Tibial nerve (tissue), 4 donors: Measurements from ENCODE around the gene PLA2G15. TPM values are rescaled to one million over a fixed set of nuclear protein-coding genes. Genes with fewer than 3 reads are reported as not detected.
A peak's percentile ranks its signal among the peaks of the same experiment; 100 is the strongest.

ENCODE experiments used
- DNase-seq, 2 donors: peaks; one replicate each; pipeline ENCODE4 v3.0.0-alpha.2; 2019; ENCODE audit warnings: low spot score in 2 of 2
- H3K27ac ChIP-seq, 4 donors: fragments of 200-600 bp; sonication (generic) in 3 of 4; one replicate each; pipeline ENCODE4 v1.5.1; 2017 to 2019; ENCODE audit warnings: mild to moderate bottlenecking in 1 of 4
- H3K27me3 ChIP-seq, 2 donors: fragments of 200-600 bp; sonication (generic) in 1 of 2; one replicate each; pipeline versions ENCODE4 v1.5.1 to v1.6.0; 2017 to 2019
- H3K36me3 ChIP-seq, 3 donors: fragments of 200-600 bp; sonication (generic); one replicate each; pipeline ENCODE4 v1.5.1; 2018 to 2019
- H3K4me1 ChIP-seq, 4 donors: fragments of 200-600 bp; sonication (generic) in 3 of 4; one replicate each; pipeline ENCODE4 v1.5.1; 2017 to 2019
- H3K4me3 ChIP-seq, 4 donors: fragments of 200-600 bp; sonication (generic) in 3 of 4; one replicate each; pipeline ENCODE4 v1.5.1; 2017 to 2019; ENCODE audit warnings: mild to moderate bottlenecking in 1 of 4, moderate library complexity in 1 of 4
- H3K9me3 ChIP-seq, 4 donors: fragments of 200-600 bp; sonication (generic) in 3 of 4; one replicate each; pipeline ENCODE4 v1.5.1; 2017 to 2019
- EP300 ChIP-seq, 2 donors: sonication (generic); formaldehyde crosslinking; IDR thresholded peaks; one replicate each; pipeline ENCODE4 v1.6.1; 2017; ENCODE audit warnings: antibody characterized with exemption in 2 of 2, mild to moderate bottlenecking in 1 of 2
- POLR2A ChIP-seq, 2 donors: fragments of 450-650 bp; IDR thresholded peaks; one replicate each; pipeline ENCODE4 v1.6.1; 2017; ENCODE audit warnings: antibody characterized with exemption in 2 of 2, mild to moderate bottlenecking in 2 of 2, moderate library complexity in 2 of 2
- whole genome bisulfite sequencing, 2 donors: methylation state at CpG; one replicate each; pipeline ENCODE4 v1.1.5; 2018; 5-methylcytosine and 5-hydroxymethylcytosine counted together
- total RNA-seq, 4 donors: library from RNA; depleted of rRNA; stranded (reverse); fragments of >200 nt; gene quantifications; one replicate each; pipeline ENCODE4 v1.1.0, GENCODE V29; 2016
- TF ChIP-seq, protein P1 (sequence below), 5 experiments: fragments of 200-600 bp in 3 of 5; fragments of 450-650 bp in 2 of 5; sonication (generic) in 3 of 5; IDR thresholded peaks; one replicate each; pipeline ENCODE4 v1.5.1; 2016 to 2019; ENCODE audit warnings: antibody characterized with exemption in 5 of 5, mild to moderate bottlenecking in 3 of 5, moderate library complexity in 2 of 5

The PLA2G15 gene
- total RNA-seq, 4 donors from 2014 or later: 26.0 to 51.3 (median 30.2) TPM

DNA sequence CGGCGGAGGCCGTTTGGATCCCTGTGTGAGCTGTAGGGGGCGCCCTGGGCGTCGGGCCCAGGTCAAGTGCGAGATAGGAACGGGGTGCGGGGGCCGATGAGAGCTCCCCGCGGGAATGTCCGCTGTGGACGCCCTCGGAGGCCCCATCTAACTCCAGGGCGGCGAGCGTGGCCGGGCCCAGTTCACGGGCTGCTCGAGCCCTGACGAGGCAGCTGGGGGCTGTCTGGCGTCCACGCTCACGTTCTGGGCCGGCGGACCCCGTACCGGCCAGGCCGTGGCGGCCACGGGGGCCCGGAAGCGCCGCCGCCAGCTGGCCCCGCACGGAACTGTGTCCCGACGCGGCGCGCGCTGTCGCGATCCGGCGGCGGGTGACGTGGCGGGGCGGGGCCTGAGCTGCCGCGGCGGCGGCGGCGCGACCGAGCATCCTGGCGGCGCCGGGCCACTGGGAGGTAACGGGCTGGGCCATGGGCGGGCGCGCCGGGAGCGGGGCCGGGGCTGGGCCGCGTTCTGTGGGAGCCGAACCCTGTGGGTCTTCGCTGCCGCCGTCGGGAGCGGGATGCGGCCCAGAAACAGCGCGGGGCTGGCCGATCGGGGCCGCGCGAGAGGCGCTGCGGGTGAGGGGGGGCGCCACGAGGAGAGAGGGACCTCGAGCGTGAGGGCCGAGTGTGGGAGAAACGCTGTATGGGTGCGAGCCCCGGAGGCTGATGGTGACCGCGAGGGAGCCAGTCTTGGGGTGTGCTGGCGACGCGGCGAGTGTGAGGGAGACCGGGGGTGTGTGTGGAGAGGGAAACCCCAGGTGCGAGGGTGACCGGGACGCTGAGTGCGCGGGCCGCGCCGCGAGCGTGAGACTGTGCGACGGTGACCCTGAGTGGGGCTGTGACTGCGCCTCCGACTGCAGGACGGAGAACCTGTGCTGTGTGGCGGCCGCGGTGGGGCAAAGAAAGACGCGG lies 19.2 kb downstream of the PLA2G15 start, which contains the start of gene SLC7A6:
Gene SLC7A6, plus strand, starts transcription at position 399 of the 950 bp plus-strand sequence. CDS start 10,201 bp downstream, outside the sequence.
- Histone ChIP-seq H3K9me3 (no peaks in the 10 kb centered on the region), H3K4me1 (peaks cover 0 to 44% (median 9%) of the 10 kb centered on the region in 4 donors), H3K36me3 (peaks cover 0 to 19% (median 5%) of the 10 kb centered on the region in 3 donors), H3K27ac (peak within 1 kb of the TSS; percentile 90 to 98 (median 94)), H3K27me3 (no peaks in the 10 kb centered on the region), H3K4me3 (peak within 1 kb of the TSS; percentile 66 to 97 (median 86))
- WGBS, 2 donors: 1% methylated on average over 59 to 79 of the region's 123 CpGs
- peak; percentile 57 to 62 for DNase-seq
- TF ChIP-seq POLR2A (IDR thresholded peaks at IDR 0.05) (peak; percentile 14 to 81), EP300 (IDR thresholded peaks at IDR 0.05) (no peak)
- TF ChIP-seq, protein P1, sequence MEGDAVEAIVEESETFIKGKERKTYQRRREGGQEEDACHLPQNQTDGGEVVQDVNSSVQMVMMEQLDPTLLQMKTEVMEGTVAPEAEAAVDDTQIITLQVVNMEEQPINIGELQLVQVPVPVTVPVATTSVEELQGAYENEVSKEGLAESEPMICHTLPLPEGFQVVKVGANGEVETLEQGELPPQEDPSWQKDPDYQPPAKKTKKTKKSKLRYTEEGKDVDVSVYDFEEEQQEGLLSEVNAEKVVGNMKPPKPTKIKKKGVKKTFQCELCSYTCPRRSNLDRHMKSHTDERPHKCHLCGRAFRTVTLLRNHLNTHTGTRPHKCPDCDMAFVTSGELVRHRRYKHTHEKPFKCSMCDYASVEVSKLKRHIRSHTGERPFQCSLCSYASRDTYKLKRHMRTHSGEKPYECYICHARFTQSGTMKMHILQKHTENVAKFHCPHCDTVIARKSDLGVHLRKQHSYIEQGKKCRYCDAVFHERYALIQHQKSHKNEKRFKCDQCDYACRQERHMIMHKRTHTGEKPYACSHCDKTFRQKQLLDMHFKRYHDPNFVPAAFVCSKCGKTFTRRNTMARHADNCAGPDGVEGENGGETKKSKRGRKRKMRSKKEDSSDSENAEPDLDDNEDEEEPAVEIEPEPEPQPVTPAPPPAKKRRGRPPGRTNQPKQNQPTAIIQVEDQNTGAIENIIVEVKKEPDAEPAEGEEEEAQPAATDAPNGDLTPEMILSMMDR (IDR thresholded peaks at IDR 0.05): peak; percentile 61 to 93 (median 76)

DNA sequence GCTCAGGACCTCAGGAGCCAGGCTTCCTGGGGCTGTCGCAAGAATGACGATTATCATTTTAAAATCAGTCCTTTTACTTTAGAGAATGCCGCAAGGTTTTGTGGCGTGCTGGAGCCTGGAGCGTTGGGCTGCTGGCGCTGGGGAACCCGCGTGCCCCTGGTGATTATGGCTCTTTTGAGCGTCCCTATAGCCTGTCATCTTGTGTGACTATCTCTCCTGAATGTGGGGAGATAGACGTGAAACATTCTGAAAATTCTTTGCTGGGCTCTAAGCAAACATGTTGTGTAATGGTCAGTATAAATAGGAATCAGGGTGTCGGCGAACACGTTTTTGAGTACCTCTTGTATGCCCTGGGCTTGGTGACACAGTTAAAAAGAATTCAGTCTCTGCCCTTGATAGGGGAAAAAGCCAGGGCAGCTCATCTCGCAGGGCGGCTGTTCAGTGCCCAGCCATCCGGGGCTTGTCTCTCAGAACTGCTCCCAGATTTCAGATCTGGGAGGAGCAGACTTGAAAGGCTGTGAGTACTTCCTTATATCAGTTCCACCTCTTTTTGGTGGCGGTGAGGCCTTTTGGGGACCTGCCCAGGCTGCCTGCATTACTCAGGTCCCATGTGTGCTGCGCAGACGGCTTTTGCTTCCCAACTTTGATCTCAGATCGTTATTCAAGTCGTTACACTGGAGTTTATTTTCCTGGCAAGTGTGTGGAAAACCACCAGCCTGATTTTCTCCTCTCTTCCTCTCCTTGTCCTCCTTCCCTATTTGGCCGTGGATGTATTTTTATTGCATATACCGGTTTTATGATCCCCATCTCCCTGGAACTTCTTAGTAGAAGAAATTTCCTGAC lies 20.1 kb downstream of the PLA2G15 start:
- peaks cover 0 to 49% (median 9%) of the 10 kb centered on the region in 4 donors for H3K4me1 ChIP-seq
- peaks cover 0 to 10% (median 0%) of the 10 kb centered on the region in 3 donors for H3K36me3 ChIP-seq
- TF ChIP-seq POLR2A (IDR thresholded peaks at IDR 0.05) (peak; percentile 13 to 52), EP300 (IDR thresholded peaks at IDR 0.05) (peak in 1 of 2 donors; percentile 75)
- TF ChIP-seq, protein P1 (IDR thresholded peaks at IDR 0.05): no peak
- H3K4me3 ChIP-seq: peak overlapping the region; percentile 66 to 97 (median 86)
- WGBS, 2 donors: 10 to 17% methylated on average over 23 of the region's 23 CpGs
- no peaks in the 10 kb centered on the region for H3K9me3 ChIP-seq
- peak overlapping the region; percentile 90 to 98 (median 94) for H3K27ac ChIP-seq
- H3K27me3 ChIP-seq: no peaks in the 10 kb centered on the region
- DNase-seq: peak; percentile 57 to 73

- 51 to 59% methylated on average over 6 of the region's 6 CpGs for WGBS, 2 donors
- H3K4me1 ChIP-seq: peaks cover 0 to 47% (median 14%) of the 10 kb centered on the region in 4 donors
- H3K4me3 ChIP-seq: peak overlapping the region in 1 of 4 donors; percentile 35
- H3K27ac ChIP-seq: peak overlapping the region in 2 of 4 donors; percentile 63 to 71
- TF ChIP-seq POLR2A (IDR thresholded peaks at IDR 0.05) (no peak), EP300 (IDR thresholded peaks at IDR 0.05) (no peak)
- TF ChIP-seq, protein P1 (IDR thresholded peaks at IDR 0.05): no peak
- no peaks in the 10 kb centered on the region for H3K36me3 ChIP-seq
- H3K27me3 ChIP-seq: no peaks in the 10 kb centered on the region
- H3K9me3 ChIP-seq: no peaks in the 10 kb centered on the region
- no peak for DNase-seq
Observed at GRCh38 chr16:68267612-68268405, 22.6 kb downstream of the PLA2G15 start.

DNA sequence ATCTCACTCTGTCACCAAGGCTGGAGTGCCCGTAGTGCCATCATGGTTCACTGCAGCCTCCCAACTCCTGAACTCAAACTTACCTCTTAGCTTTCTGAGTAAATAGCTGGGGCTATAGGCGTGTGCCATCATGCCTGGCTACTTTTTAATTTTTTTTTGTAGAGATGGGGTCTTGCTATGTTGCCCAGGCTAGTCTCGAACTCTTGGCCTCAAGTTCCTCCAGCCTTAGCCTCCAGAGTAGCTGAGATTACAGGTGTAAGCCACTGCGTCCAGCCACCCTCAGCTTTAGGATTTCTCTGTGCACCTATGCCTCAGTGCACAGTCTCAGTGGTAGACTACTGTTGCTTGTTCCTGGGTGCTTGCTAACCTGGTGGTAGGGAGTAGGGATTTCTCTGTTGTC lies 24.6 kb downstream of the PLA2G15 start:
- TF ChIP-seq EP300 (IDR thresholded peaks at IDR 0.05): no peak
- TF ChIP-seq POLR2A (IDR thresholded peaks at IDR 0.05): no peak
- TF ChIP-seq, protein P1 (IDR thresholded peaks at IDR 0.05): no peak
- Histone ChIP-seq H3K4me3 (no peak overlapping the region), H3K4me1 (peaks cover 0 to 44% (median 12%) of the 10 kb centered on the region in 4 donors)

More for the DNA sequence above, 24.6 kb downstream of the PLA2G15 start:
- H3K27ac ChIP-seq: peak overlapping the region in 3 of 4 donors; percentile 7 to 64 (median 50)
- 91 to 94% methylated on average over 4 of the region's 4 CpGs for WGBS, 2 donors
- H3K36me3 ChIP-seq: peaks cover 0 to 12% (median 0%) of the 10 kb centered on the region in 3 donors
- H3K9me3 ChIP-seq: no peaks in the 10 kb centered on the region
- DNase-seq: no peak
- H3K27me3 ChIP-seq: no peaks in the 10 kb centered on the region
